Kidney tubule cell (primary cell): ENCODE data around the gene RGS12.

ENCODE experiments used
- DNase-seq: peaks from one replicate; pipeline ENCODE4 v3.0.0-alpha.2; 2018; ENCODE audit warnings: low spot score

Gene RGS12, protein sequence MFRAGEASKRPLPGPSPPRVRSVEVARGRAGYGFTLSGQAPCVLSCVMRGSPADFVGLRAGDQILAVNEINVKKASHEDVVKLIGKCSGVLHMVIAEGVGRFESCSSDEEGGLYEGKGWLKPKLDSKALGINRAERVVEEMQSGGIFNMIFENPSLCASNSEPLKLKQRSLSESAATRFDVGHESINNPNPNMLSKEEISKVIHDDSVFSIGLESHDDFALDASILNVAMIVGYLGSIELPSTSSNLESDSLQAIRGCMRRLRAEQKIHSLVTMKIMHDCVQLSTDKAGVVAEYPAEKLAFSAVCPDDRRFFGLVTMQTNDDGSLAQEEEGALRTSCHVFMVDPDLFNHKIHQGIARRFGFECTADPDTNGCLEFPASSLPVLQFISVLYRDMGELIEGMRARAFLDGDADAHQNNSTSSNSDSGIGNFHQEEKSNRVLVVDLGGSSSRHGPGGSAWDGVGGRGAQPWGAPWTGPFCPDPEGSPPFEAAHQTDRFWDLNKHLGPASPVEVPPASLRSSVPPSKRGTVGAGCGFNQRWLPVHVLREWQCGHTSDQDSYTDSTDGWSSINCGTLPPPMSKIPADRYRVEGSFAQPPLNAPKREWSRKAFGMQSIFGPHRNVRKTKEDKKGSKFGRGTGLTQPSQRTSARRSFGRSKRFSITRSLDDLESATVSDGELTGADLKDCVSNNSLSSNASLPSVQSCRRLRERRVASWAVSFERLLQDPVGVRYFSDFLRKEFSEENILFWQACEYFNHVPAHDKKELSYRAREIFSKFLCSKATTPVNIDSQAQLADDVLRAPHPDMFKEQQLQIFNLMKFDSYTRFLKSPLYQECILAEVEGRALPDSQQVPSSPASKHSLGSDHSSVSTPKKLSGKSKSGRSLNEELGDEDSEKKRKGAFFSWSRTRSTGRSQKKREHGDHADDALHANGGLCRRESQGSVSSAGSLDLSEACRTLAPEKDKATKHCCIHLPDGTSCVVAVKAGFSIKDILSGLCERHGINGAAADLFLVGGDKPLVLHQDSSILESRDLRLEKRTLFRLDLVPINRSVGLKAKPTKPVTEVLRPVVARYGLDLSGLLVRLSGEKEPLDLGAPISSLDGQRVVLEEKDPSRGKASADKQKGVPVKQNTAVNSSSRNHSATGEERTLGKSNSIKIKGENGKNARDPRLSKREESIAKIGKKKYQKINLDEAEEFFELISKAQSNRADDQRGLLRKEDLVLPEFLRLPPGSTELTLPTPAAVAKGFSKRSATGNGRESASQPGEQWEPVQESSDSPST (N-terminal part only)

DNA sequence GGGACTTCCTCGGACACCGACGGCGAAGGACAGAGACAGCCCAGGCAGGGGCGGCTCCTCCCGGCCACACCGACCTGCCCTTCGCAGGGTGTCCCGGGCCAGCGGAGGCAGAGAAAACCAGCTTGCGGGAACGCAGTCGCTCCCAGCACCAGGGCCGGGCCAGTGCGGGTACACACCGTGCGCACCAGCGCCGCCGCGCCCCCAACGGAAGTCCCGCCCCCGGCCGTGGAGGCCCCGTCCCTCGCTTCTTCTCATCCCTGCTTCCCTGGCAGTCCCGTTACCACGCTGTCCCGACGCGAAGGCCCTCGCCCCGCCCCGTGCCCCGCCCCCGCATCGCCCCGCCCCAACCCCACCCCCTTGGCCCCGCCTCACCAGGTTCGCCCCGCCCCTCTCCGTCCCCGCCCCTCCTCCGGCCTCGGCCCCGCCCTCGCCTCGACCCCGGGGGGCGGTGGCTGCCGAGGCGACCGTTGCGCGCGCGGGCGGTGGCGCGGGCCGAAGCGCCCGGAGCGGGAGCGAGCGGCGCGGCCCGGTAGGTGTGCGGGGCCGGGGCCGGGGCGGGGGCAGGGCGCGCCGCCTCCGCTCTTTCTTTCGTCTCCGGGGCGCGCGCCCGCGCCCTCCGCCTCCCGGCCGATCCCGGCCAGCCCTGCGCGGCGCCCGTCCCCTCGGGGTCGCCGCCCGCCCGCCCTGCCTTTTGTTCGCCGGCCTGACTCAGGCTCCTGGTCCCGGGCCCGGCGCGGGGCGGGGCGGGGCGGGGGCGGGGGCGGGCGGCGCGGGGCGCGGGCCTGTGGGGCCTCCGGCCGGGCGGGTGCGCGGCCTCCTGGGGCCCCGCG lies at the start of gene RGS12:
RGS12 (plus strand) TSS at position 451 of the 830 bp plus-strand sequence. CDS start 23,150 bp downstream, outside the sequence.
- peak; percentile 94 for DNase-seq

DNA sequence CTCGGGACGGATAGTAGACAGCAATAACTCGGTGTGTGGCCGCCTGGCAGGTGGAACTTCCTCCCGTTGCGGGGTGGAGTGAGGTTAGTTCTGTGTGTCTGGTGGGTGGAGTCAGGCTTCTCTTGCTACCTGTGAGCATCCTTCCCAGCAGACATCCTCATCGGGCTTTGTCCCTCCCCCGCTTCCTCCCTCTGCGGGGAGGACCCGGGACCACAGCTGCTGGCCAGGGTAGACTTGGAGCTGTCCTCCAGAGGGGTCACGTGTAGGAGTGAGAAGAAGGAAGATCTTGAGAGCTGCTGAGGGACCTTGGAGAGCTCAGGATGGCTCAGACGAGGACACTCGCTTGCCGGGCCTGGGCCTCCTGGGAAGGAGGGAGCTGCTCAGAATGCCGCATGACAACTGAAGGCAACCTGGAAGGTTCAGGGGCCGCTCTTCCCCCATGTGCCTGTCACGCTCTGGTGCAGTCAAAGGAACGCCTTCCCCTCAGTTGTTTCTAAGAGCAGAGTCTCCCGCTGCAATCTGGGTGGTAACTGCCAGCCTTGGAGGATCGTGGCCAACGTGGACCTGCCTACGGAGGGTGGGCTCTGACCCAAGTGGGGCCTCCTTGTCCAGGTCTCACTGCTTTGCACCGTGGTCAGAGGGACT lies 49.6 kb upstream of the RGS12 start:
- DNase-seq = no peak

DNA sequence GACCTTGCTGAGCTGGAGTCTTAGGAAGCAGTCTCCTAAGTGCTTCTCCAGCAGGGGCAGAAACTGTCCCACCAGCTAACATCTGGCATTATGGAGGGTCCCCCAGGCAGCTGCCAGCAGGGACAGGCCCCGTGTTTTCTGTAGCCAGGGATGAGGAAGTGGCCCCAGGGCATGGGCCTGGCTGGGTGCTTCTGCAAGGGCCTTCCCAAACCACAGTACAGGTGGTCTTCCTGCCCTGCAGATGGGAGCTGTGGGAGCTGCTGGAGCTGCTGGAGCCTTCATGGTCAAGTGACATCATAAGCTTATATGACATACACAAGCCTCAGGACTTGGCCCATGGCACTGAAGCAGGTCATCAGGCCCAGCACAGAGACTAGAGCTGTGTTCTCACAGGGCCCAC lies 48.8 kb upstream of the RGS12 start:
- no peak for DNase-seq

DNA sequence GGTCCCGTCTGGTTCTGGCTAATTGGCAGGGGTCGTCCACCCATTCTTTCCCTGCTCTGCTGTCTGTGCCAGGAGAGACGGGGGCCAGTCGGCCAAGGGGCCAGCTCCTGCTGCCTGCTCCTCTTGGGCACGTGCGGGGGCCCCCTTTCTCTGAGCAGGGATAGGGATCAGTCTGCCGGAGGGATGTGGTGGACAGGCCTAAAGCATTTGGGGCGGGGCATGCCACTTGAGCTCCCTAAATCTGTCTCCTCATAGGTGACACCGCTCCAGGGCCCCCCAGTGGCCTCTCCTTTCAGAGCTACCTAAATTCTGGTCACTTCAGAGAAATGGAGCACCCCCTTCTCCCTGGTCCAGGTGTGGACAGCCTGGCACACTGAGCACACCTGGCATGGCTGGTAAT lies 48.1 kb upstream of the RGS12 start:
- DNase-seq = no peak

DNA sequence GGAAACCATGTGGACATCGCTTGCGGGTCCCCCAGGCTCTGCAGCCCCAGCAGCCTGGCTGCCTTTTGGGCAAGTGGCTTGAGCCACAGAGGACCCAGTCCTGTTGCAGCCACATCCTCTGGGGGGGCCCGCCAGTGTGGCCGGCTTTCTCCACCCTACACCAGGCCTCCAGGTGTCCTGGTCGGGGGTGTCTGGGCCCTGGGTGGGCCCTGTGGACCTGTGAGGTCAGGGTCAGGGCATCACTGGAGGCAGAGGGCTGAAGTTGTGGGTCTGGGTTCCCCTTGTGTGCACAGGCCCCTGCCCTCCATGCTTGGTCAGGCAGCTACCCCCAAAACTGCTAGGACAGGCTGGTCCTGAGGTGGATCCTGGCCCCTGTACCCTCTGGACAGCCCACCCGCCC lies 47.1 kb upstream of the RGS12 start:
- no peak for DNase-seq

DNA sequence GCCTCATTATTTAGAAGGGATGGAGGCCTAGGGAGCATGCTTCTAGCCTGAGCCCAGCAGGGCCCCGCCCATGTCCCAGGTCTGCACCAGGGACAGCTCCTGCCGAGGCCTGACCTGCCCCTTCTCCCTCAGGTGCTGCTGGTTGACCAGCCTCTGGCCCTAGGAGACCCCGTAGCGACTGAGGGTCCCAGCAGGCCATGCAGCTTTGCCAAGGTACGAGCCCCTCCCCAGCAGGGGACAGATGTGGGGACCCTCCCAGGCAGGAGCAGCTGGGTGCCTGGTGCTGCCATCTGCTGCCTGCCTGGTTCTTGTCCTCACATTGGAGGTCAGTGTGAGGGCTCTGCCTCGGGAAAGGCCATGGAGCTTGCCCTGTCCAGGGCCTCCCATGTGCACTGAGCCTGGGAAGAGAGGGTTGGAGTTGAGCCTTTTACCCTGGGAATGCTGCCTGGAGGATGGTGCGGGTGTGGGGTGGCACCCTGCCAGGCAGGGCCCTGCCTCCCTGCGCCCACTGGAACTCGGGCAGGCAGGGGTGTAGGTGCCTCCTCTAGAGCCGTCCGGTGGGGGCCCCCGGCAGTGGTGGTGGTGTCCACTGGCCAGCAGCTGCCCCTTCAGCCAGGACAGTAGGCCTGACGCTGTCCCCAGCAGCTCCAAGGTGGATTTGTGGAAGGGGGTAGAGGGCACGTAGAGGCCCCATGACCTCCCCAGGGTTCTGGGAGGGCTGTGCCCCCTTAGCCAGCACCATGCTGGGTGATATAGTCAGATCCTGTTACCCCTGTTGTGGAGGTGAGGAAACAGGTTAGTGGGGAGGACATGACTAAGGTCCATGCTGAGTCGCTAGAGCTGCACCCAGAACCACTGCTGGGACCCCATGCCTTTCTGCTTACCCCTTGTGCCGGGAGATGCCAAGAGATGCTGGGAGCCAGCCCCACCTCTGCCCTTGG lies 46.1 kb upstream of the RGS12 start:
- no peak for DNase-seq

DNA sequence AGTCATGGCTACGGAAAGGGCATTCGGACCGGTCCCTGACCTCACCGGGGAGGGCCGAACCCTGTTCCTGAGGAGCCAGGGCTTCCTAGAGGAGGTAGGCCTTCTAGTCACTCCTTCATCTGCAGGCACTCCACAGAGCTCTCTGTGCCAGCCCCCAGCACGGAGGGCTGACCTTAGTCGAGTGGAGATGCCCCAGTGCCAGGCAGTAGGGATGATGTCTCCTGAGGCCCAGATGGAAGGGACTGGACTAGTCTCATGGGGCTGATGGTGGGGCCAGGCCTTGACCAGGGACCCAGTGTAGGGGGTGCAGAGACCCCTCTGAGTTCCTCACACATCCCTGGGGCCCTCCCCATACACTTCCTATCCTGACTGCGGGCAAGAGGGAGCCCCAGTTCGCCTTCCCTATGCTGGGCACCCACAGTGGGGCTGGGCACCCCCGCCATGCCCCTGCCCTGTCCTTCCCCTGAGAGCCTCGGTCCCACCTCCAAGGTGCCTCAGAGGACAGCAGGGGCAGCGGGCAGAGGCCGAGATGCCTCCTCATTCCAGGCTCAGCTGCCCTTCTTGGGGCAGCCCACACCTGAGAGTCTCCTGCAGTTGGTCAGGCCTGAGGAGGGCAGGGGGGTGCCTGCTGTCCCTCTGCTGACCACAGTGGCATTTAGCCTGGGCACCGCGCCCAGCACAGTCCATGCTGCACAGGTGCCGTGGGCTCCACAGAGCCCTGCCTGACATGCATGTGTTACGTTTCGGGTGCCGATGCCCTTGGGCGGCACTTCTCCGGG lies 45.2 kb upstream of the RGS12 start:
- DNase-seq = no peak

DNA sequence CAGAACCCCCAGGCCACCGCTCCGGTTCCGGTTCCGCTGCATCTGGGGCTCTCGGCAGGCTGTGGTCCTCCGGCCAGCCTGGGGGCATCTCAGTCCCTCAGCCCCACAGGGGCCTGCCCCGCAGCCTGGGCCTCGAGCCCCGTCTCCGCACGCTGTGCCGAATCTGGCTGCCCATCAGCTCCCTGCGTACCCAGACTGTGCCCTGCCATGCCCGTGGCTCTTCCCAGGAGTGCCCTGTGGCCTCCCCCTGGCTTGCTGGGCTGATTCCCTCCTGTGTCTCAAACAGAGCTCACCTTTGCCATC lies 44.7 kb upstream of the RGS12 start:
- no peak for DNase-seq

DNA sequence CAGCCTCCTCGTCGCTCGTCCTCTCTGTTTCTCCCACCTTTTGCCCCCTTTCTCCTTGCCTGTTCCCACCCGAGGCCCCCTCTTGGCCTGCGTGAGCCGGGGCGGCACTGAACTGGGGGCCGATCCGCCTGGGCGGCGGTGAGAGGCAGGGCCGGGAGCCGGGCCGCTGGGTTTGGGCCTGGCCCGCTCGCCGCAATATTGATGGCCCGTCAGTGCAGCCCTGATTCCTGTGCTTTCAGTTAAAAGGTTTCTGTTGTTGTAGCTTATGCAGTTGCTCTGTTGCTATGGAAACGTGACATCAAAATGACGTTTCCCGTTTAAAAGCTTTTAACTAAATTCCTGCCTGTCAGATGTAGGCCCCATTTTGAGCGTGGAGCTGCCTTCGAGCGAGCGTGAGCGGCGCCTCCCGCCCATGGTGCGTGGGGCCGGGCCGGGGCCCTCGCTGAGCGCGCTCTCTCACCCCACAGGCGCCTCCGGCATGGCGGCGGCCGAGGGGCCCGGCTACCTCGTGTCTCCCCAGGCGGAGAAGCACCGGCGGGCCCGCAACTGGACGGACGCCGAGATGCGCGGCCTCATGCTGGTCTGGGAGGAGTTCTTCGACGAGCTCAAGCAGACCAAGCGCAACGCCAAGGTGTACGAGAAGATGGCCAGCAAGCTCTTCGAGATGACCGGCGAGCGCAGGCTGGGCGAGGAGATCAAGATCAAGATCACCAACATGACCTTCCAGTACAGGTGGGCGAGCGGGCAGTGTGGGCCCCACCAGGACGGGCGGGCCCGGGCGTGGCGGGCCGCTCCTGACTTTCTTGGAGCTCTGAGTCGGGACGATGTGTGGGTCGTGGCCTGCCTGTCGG lies 43.8 kb upstream of the RGS12 start, which contains the start of gene MSANTD1:
MSANTD1 (plus strand) TSS at position 349 of the 851 bp plus-strand sequence; CDS start at position 413, 64 bp downstream.
- DNase-seq = no peak

DNA sequence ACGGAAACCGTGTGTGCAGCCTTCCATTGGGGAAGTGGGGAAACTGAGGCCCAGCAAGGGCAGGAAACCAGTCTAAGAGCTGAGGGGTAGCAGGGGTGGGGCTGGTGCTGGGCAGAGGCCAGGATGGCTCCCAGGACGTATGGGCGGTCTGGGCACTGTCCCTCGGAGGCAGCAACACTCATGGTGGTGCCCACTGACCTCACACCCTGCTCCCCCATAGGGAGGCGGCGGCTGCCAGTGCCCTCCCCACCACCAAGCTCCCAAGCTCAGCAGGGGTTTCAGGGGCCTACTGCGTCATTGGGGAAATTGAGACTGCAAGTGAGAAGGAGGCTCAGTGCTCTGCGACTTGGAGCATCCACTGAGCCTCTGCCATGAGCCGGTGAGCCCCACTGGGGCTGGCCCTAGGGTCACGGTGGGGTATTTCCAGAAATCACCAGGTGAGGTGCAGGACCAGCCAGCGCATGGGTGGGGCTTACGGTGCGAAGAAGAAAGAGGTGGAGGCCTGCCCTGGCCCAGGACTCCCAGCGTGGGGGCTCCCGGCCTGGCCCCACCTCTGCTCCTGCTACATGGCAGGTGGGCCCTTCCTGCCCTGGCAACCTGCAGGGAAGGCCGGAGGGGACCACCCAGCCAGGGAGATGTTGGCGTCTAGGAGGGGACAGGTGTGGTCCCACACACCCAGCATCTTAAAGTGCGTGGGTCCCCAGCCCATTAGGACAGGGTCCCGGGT lies 42.9 kb upstream of the RGS12 start:
- no peak for DNase-seq

DNA sequence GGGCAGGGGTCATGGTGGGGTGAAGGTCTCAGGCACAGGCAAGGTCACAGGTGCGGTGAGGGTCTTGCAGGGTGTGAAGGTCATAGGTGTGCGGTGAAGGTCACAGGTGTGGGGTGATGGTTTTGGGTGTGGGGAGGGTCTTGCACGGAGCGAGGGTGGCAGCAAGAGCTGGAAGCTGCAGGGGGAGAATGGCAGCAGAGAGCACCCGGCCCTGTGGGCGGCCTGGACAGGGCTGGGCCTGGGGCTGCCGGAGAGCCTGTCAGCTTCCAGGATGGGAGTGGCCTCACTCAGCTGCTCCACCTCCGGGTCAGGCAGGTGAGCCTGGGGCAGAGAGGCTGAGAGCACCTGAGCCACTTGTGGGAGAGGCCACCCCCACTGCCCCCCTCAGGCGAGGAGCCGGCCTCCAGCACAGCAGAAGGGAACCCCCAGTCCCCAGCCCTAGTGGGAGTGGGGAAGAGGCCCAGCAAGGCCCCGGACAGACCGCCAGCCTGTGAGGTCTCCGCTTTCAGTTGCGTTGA lies 42.3 kb upstream of the RGS12 start:
- peak; percentile 55 for DNase-seq

DNA sequence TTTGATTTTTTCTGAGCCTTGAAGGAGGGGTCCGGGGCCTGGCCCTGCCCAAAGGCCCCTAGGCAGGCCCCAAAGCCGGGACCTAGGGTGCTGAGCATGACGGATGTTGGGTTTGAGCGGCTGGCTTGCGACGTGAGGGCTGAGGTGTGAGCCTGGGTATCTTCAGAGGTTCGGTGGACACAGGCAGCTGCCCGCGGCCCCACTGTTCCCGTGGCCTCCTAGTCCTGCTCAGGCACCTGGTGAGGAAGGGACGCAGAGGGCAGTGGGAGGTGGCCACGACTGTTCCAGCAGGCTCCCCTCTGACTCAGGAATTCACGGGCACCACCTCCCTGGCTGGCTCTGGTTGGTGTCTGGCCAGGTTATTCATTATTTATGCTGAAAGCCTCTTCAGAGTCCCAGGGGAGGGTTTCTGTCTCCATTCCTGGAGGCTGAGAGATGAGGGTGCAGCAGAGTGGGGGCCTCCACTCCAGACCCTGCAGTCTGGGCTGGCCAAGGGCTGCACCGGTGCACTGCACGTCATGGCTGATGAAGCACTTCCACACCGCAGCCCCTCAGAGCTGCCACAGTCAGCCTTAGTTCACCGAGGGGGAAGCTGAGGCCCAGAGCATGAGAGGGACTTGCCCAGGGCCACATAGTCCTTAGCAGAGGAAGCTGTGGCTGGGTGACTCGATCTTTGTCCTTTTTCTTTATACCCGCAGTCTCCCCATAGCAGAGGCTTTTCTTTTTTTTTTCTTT lies 41.7 kb upstream of the RGS12 start:
- peak; percentile 83 for DNase-seq

DNA sequence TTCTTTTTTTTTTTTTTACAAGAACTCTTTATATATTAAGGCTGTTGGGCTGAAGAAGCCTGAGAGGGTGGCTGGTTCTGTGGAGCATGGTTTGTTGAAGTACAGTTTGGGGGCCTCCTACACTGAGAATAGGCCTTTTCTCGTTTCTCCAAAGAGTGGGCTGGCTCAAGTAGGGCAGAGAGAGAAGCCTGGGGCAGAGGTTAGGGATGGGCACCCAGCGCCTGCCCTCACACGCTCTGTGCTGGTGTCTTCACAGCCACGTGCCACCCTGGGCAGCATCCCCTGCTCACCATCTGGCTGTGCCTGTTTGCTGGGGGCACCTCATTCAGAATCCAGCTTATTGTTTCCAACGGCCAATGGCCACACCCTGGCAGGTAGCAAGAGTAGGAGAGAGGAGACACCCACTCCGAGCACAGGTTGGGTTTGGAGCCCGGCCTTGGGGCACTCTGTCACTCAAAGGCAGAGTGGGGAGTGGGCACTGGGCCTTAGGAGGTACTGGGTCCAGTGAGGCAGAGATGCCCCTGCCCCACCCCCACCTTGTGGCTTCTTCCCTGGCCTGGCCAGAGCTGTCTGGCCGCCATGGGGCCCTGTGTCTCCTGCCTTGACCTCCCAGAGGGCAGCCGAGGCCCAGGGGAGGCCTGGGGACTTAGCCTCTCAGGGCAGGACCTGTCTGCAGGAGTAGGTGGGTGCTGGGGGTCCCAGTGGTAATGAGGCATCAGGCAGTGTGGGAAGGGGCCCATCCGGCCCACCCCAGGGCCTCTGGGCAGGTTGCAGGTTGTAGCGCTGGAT lies 40.9 kb upstream of the RGS12 start:
- DNase-seq = no peak

DNA sequence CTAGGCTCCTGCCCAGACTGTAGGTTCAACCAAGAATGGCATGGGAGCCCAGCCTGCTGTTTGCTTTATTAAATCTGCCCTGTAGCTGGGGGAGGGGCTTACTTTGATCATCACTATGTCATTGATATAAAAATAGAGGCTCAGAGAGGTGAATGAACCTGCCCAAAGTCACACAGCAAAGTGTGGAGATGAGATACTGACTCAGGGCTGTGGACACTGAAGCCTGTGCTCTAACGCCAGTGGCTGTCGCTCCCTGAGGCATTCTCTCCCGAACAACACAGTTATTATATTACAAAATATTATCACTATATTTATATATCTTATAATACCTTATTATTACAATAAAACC lies 40.4 kb upstream of the RGS12 start:
- no peak for DNase-seq

DNA sequence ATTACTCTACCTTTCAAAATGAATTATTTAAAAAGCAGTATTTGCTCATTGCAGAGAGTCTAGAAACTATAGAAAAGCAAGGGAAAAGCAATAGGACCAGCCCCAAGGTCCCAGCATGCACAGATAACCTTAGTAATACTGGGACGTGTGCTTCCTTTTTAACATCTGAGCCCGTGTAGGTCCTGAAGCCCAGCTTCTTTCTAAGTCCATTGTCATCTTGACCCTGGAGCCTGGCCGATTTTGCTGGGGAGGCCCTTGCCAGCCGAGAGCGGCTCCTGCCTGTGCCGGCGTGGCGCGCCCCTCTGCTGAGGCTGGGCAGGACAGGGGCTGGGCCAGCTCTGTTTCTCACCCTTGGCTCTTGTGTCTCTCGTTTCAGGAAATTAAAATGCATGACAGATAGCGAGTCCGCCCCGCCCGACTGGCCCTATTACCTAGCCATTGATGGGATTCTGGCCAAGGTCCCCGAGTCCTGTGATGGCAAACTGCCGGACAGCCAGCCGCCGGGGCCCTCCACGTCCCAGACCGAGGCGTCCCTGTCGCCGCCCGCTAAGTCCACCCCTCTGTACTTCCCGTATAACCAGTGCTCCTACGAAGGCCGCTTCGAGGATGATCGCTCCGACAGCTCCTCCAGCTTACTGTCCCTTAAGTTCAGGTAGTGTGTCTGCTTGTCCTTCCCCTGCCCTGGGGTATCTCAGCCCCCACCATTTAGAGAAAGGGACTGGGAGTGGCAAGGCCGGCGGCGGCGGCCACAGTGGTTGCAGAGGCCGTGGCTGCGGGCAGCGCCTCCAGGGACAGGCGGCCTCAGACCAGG lies 39.8 kb upstream of the RGS12 start:
- no peak for DNase-seq
